Hindlimb muscle (tissue), 1 donor: ENCODE measurements around the gene UBB. TPM values are rescaled to one million over a fixed set of nuclear protein-coding genes. Genes with fewer than 3 reads are reported as not detected.

Experiments
- DNase-seq: peaks from one replicate; pipeline ENCODE4 v3.0.0-alpha.2; 2013
- polyA plus RNA-seq: library from polyadenylated mRNA; unstranded; fragments of 120-200 nt; gene quantifications from one replicate; pipeline ENCODE4 v1.2.1, GENCODE V29; 2013; ENCODE audit not compliant: insufficient read length

The UBB gene
- polyA plus RNA-seq, result 1,494 TPM

- DNase-seq, result peak; percentile 97
These were observed at the start of gene UBB for GRCh38 chr17:16380640-16381495. Gene UBB, plus strand, starts transcription at chr17:16381091. Its CDS starts 817 bp downstream, at chr17:16381908.

- no peak for DNase-seq
These were observed 42.5 kb upstream of the UBB start for GRCh38 chr17:16338391-16338790.

- no peak for DNase-seq
These were observed 41.5 kb upstream of the UBB start for GRCh38 chr17:16339402-16339801.

GRCh38 chr17:16339959-16340358 is 40.9 kb upstream of the UBB start:
- DNase-seq, result no peak

- no peak for DNase-seq
These were observed 37.9 kb upstream of the UBB start for GRCh38 chr17:16342979-16343378.

- no peak for DNase-seq
These were observed 37.3 kb upstream of the UBB start for GRCh38 chr17:16343569-16343968.

GRCh38 chr17:16345565-16345964 is 35.3 kb upstream of the UBB start:
- no peak for DNase-seq

GRCh38 chr17:16346721-16347271 is 34.1 kb upstream of the UBB start:
- no peak for DNase-seq

GRCh38 chr17:16348586-16348985 is 32.3 kb upstream of the UBB start:
- DNase-seq, result no peak

- DNase-seq, result no peak
These were observed 31.5 kb upstream of the UBB start for GRCh38 chr17:16349431-16349830.

- no peak for DNase-seq
These were observed 29.1 kb upstream of the UBB start for GRCh38 chr17:16351831-16352230.

- no peak for DNase-seq
These were observed 28.6 kb upstream of the UBB start for GRCh38 chr17:16352303-16352666.

- peak; percentile 22 for DNase-seq
These were observed 28.1 kb upstream of the UBB start for GRCh38 chr17:16352667-16353316.

GRCh38 chr17:16353317-16354174 is 27.3 kb upstream of the UBB start, which contains the start of gene CENPV:
Gene CENPV, minus strand, starts transcription at chr17:16353469. Its CDS starts 33 bp downstream, at chr17:16353436.
- peak; percentile 49 for DNase-seq

- no peak for DNase-seq
These were observed 26.3 kb upstream of the UBB start for GRCh38 chr17:16354585-16354984.

- no peak for DNase-seq
These were observed 22.5 kb upstream of the UBB start for GRCh38 chr17:16358394-16358793.

GRCh38 chr17:16361874-16362273 is 19.0 kb upstream of the UBB start:
- DNase-seq, result no peak

GRCh38 chr17:16363749-16364536 is 16.9 kb upstream of the UBB start:
- DNase-seq, result peak; percentile 46

GRCh38 chr17:16364625-16365024 is 16.3 kb upstream of the UBB start:
- DNase-seq, result no peak

GRCh38 chr17:16371742-16372141 is 9.1 kb upstream of the UBB start:
- no peak for DNase-seq

GRCh38 chr17:16374146-16374938 is 6.5 kb upstream of the UBB start:
- DNase-seq, result no peak
